ENCODE measurements around the gene B9D1.

DNA sequence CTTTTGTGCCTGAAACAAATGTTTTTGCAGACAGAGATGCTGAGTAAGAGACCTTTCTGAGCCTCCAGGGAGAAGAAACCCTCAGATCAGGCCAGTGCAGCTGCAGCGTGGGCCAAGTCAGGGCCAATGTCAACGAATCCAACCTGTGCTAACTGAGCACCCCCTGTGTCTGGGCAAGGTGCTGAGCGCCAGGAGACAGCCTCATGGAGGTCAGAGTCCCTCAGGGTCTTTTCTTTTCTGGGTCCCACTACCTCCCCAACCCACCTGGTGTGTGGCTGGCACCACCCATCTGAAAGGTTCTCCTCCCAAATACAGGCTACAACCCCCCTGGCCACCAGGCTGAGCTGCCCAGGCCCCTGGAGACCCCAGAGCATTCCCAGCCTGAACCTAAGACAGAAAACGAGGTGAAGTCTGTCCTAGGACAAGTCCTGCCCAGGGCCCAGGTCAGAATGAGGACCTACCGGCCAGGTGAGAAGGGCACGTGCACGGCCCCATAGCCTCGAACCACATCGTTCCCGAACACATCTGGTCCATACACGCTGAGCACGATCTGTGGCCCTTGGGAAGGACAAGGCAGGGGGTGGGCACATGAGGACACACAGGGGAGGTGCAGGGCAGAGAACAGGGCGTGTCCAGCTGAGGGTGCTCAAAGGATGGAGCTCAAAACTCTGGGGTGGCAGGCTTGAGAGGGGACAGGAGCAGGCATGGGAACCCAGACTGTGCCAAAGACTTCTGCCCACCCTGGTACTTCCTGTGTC, 15.0 kb downstream of the B9D1 start:
- TF ChIP-seq, protein P1, sequence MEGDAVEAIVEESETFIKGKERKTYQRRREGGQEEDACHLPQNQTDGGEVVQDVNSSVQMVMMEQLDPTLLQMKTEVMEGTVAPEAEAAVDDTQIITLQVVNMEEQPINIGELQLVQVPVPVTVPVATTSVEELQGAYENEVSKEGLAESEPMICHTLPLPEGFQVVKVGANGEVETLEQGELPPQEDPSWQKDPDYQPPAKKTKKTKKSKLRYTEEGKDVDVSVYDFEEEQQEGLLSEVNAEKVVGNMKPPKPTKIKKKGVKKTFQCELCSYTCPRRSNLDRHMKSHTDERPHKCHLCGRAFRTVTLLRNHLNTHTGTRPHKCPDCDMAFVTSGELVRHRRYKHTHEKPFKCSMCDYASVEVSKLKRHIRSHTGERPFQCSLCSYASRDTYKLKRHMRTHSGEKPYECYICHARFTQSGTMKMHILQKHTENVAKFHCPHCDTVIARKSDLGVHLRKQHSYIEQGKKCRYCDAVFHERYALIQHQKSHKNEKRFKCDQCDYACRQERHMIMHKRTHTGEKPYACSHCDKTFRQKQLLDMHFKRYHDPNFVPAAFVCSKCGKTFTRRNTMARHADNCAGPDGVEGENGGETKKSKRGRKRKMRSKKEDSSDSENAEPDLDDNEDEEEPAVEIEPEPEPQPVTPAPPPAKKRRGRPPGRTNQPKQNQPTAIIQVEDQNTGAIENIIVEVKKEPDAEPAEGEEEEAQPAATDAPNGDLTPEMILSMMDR (IDR thresholded peaks at IDR 0.05), result no peak
- TF ChIP-seq, protein P2, sequence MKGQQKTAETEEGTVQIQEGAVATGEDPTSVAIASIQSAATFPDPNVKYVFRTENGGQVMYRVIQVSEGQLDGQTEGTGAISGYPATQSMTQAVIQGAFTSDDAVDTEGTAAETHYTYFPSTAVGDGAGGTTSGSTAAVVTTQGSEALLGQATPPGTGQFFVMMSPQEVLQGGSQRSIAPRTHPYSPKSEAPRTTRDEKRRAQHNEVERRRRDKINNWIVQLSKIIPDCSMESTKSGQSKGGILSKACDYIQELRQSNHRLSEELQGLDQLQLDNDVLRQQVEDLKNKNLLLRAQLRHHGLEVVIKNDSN (CRISPR knock-in tag; IDR thresholded peaks at IDR 0.05), result no peak
- TF ChIP-seq TCF7 (CRISPR knock-in tag; IDR thresholded peaks at IDR 0.05; ENCODE audit: low read depth), result no peak
- TF ChIP-seq CREB1 (CRISPR knock-in tag; IDR thresholded peaks at IDR 0.05), result no peak
- TF ChIP-seq, protein P3, sequence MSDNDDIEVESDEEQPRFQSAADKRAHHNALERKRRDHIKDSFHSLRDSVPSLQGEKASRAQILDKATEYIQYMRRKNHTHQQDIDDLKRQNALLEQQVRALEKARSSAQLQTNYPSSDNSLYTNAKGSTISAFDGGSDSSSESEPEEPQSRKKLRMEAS (CRISPR knock-in tag; IDR thresholded peaks at IDR 0.05), result no peak
- no peak for TF ChIP-seq NR2C2 (CRISPR knock-in tag; IDR thresholded peaks at IDR 0.05)
- TF ChIP-seq, protein P4, sequence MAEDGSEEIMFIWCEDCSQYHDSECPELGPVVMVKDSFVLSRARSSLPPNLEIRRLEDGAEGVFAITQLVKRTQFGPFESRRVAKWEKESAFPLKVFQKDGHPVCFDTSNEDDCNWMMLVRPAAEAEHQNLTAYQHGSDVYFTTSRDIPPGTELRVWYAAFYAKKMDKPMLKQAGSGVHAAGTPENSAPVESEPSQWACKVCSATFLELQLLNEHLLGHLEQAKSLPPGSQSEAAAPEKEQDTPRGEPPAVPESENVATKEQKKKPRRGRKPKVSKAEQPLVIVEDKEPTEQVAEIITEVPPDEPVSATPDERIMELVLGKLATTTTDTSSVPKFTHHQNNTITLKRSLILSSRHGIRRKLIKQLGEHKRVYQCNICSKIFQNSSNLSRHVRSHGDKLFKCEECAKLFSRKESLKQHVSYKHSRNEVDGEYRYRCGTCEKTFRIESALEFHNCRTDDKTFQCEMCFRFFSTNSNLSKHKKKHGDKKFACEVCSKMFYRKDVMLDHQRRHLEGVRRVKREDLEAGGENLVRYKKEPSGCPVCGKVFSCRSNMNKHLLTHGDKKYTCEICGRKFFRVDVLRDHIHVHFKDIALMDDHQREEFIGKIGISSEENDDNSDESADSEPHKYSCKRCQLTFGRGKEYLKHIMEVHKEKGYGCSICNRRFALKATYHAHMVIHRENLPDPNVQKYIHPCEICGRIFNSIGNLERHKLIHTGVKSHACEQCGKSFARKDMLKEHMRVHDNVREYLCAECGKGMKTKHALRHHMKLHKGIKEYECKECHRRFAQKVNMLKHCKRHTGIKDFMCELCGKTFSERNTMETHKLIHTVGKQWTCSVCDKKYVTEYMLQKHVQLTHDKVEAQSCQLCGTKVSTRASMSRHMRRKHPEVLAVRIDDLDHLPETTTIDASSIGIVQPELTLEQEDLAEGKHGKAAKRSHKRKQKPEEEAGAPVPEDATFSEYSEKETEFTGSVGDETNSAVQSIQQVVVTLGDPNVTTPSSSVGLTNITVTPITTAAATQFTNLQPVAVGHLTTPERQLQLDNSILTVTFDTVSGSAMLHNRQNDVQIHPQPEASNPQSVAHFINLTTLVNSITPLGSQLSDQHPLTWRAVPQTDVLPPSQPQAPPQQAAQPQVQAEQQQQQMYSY (CRISPR knock-in tag; IDR thresholded peaks at IDR 0.05), result no peak
- TF ChIP-seq MXD4 (CRISPR knock-in tag; IDR thresholded peaks at IDR 0.05; ENCODE audit: borderline replicate concordance), result no peak
- TF ChIP-seq, protein P5, sequence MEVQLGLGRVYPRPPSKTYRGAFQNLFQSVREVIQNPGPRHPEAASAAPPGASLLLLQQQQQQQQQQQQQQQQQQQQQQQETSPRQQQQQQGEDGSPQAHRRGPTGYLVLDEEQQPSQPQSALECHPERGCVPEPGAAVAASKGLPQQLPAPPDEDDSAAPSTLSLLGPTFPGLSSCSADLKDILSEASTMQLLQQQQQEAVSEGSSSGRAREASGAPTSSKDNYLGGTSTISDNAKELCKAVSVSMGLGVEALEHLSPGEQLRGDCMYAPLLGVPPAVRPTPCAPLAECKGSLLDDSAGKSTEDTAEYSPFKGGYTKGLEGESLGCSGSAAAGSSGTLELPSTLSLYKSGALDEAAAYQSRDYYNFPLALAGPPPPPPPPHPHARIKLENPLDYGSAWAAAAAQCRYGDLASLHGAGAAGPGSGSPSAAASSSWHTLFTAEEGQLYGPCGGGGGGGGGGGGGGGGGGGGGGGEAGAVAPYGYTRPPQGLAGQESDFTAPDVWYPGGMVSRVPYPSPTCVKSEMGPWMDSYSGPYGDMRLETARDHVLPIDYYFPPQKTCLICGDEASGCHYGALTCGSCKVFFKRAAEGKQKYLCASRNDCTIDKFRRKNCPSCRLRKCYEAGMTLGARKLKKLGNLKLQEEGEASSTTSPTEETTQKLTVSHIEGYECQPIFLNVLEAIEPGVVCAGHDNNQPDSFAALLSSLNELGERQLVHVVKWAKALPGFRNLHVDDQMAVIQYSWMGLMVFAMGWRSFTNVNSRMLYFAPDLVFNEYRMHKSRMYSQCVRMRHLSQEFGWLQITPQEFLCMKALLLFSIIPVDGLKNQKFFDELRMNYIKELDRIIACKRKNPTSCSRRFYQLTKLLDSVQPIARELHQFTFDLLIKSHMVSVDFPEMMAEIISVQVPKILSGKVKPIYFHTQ (CRISPR knock-in tag; IDR thresholded peaks at IDR 0.05), result no peak
- no peak for TF ChIP-seq GTF2I (CRISPR knock-in tag; conservative IDR thresholded peaks at IDR 0.05)
- TF ChIP-seq ETV6 (CRISPR knock-in tag; IDR thresholded peaks at IDR 0.05), result no peak

Measured in WTC11 (cell line).